H1 (cell line): ENCODE results near the gene CTDP1. TPM values are rescaled to one million over a fixed set of nuclear protein-coding genes. Genes with fewer than 3 reads are reported as not detected.

ENCODE experiments used
- SP1 ChIP-seq: IDR thresholded peaks from 2 replicates; pipeline ENCODE4 v1.6.1; 2011; ENCODE audit warnings: low read depth, low read length
- polyA plus RNA-seq, 7 experiments: library from polyadenylated mRNA; depleted of rRNA in 3 of 7; stranded (reverse) in 5 of 7; unstranded in 2 of 7; fragments of >200 nt in 5 of 7; fragments of 200-250 nt in 2 of 7; gene quantifications; 1 replicate in 5 of 7; 2 replicates in 1 of 7; 4 replicates in 1 of 7; pipeline versions ENCODE4 v1.2.1 to v1.2.3, GENCODE V29; 2011 to 2013; ENCODE audit warnings: missing spikeins in 2 of 7, mixed read lengths in 2 of 7
- total RNA-seq: library from RNA; stranded (reverse); fragmentation: NEBNext Ultra II Directional; extraction: Animal tissue kit (Norgen Biotek cat#: 25700); gene quantifications from 2 replicates; pipeline ENCODE4 v1.2.1, GENCODE V29; 2021

CTDP1 gene
- total and polyA plus RNA-seq, 2 of the 8 experiments (the other 6 are each of a cell fraction or from before 2014, with no cell fraction given) = 16.6 to 37.0 TPM

- no peak for TF ChIP-seq SP1
These were observed 97.1 kb downstream of the CTDP1 start (continued) for GRCh38 chr18:79776674-79777073.
